H1 (cell line): ENCODE measurements around the gene WDR31. TPM values are rescaled to one million over a fixed set of nuclear protein-coding genes. Genes with fewer than 3 reads are reported as not detected.
"Not testable (repeated sequence)": the region's sequence is repeated elsewhere in the genome, so short reads cannot be mapped to it uniquely, and the experiment has no call there.

Experiments used
- CTCF ChIA-PET: fragments of 300-600 bp; sonication (Branson Sonifier 250); formaldehyde crosslinking; loops from one replicate; lab custom pipeline; 2021; ENCODE audit not compliant: partially characterized antibody; lab: Charles Lee
- POLR2A ChIA-PET: fragments of 300-600 bp; sonication (Branson Sonifier 250); formaldehyde crosslinking; loops from one replicate; lab custom pipeline; 2021; ENCODE audit warnings: inconsistent platforms; ENCODE audit not compliant: partially characterized antibody; lab: Charles Lee
- DNase-seq, 2 experiments: peaks; one replicate each; pipeline versions ENCODE4 v3.0.0 to v3.0.0-alpha.2; 2010 to 2022; ENCODE audit warnings: low spot score in 2 of 2, low read depth in 1 of 2, mixed read lengths in 1 of 2
- FAIRE-seq: peaks from 2 replicates; lab custom pipeline; 2011; peaks lifted over from hg19 to GRCh38; lab: Jason Lieb, UNC
- H2AFZ ChIP-seq: 2 replicates; pipeline ENCODE4 v1.8.1; 2012; ENCODE audit warnings: low read length, inconsistent platforms
- H2AK5ac ChIP-seq: 2 replicates; pipeline ENCODE4 v1.6.1; 2013; ENCODE audit warnings: low read depth, low read length
- H2BK120ac ChIP-seq: replicated peaks from 2 replicates; pipeline ENCODE3; 2013; ENCODE audit warnings: low read depth, low read length, inconsistent platforms
- H2BK12ac ChIP-seq: 2 replicates; pipeline ENCODE4 v1.6.1; 2013; ENCODE audit warnings: low read depth, low read length
- H2BK15ac ChIP-seq: 2 replicates; pipeline ENCODE4 v1.6.1; 2013; ENCODE audit warnings: low read length
- H2BK20ac ChIP-seq: 2 replicates; pipeline ENCODE4 v1.6.1; 2013; ENCODE audit warnings: low read length
- H2BK5ac ChIP-seq: 2 replicates; pipeline ENCODE4 v1.6.1; 2013; ENCODE audit warnings: low read depth, low read length
- H3K14ac ChIP-seq: 2 replicates; pipeline ENCODE4 v1.6.1; 2013; ENCODE audit warnings: inconsistent platforms; ENCODE audit not compliant: insufficient read length
- H3K18ac ChIP-seq: 2 replicates; pipeline ENCODE4 v1.6.1; 2013; ENCODE audit warnings: low read length; ENCODE audit errors: extremely low read depth
- H3K23ac ChIP-seq: 2 replicates; pipeline ENCODE4 v1.6.1; 2013; ENCODE audit warnings: inconsistent platforms; ENCODE audit not compliant: insufficient read length
- H3K23me2 ChIP-seq: 2 replicates; pipeline ENCODE4 v1.6.1; 2013; ENCODE audit warnings: low read depth, low read length
- H3K27ac ChIP-seq: 2 replicates; pipeline ENCODE4 v1.6.1; 2011; ENCODE audit warnings: low read depth, low read length, inconsistent platforms
- H3K27me3 ChIP-seq, 4 experiments: replicated peaks in 1 of 4; 1 replicate in 1 of 4; 2 replicates in 3 of 4; pipeline versions ENCODE4 v1.6.1 to v1.8.1; 2011 to 2013; ENCODE audit warnings: low read length in 3 of 4, mild to moderate bottlenecking in 3 of 4, inconsistent platforms in 2 of 4, mixed read lengths in 2 of 4, moderate library complexity in 1 of 4; ENCODE audit not compliant: control insufficient read depth in 3 of 4, insufficient read depth in 3 of 4; ENCODE audit errors: extremely low read depth in 1 of 4
- H3K36me3 ChIP-seq, 4 experiments: 2 replicates each; pipeline versions ENCODE4 v1.6.1 to v1.8.1; 2011 to 2013; ENCODE audit warnings: mild to moderate bottlenecking in 4 of 4, low read length in 3 of 4, moderate library complexity in 2 of 4, control low read depth in 1 of 4, inconsistent platforms in 1 of 4; ENCODE audit not compliant: insufficient read depth in 4 of 4, control insufficient read depth in 2 of 4
- H3K4ac ChIP-seq: replicated peaks from 2 replicates; pipeline ENCODE3; 2013; ENCODE audit warnings: low read length, low read depth, mixed read lengths, inconsistent platforms; ENCODE audit not compliant: insufficient read length
- H3K4me1 ChIP-seq, 4 experiments: replicated peaks in 1 of 4; 1 replicate in 1 of 4; 2 replicates in 3 of 4; pipeline versions ENCODE4 v1.6.1 to v1.8.1; 2011 to 2013; ENCODE audit warnings: low read length in 3 of 4, inconsistent platforms in 2 of 4, mixed read lengths in 1 of 4; ENCODE audit not compliant: insufficient read depth in 4 of 4, control insufficient read depth in 3 of 4
- H3K4me2 ChIP-seq, 2 experiments: 2 replicates each; pipeline versions ENCODE4 v1.6.1 to v1.8.1; 2011 to 2013; ENCODE audit warnings: low read depth in 2 of 2, low read length in 2 of 2, control low read depth in 1 of 2, inconsistent platforms in 1 of 2, mild to moderate bottlenecking in 1 of 2; ENCODE audit not compliant: insufficient read depth in 1 of 2
- H3K4me3 ChIP-seq, 4 experiments: fragments of 200-600, 300-600 bp in 1 of 4; sonication (generic), shearing (Covaris generic), sonication (Bioruptor Twin) in 1 of 4; 2 replicates each; pipeline versions ENCODE4 v1.5.1 to v1.8.1; 2011 to 2016; ENCODE audit warnings: low read length in 4 of 4, low read depth in 3 of 4, control low read depth in 2 of 4, inconsistent platforms in 2 of 4, mild to moderate bottlenecking in 2 of 4, mixed read lengths in 1 of 4, moderate library complexity in 1 of 4; ENCODE audit not compliant: insufficient read depth in 2 of 4; ENCODE audit errors: extremely low read depth in 1 of 4
- H3K56ac ChIP-seq: replicated peaks from 2 replicates; pipeline ENCODE3; 2013; ENCODE audit warnings: low read depth, mild to moderate bottlenecking, mixed read lengths, low read length, inconsistent platforms; ENCODE audit not compliant: insufficient read length
- H3K79me1 ChIP-seq: 2 replicates; pipeline ENCODE4 v1.6.1; 2013; ENCODE audit warnings: low read depth, low read length, control low read depth
- H3K79me2 ChIP-seq, 2 experiments: 2 replicates each; pipeline versions ENCODE4 v1.6.1 to v1.8.1; 2012 to 2013; ENCODE audit warnings: low read length in 2 of 2, mild to moderate bottlenecking in 2 of 2, inconsistent platforms in 1 of 2; ENCODE audit not compliant: insufficient read depth in 2 of 2, control insufficient read depth in 1 of 2
- H3K9ac ChIP-seq, 4 experiments: replicated peaks in 1 of 4; 1 replicate in 1 of 4; 2 replicates in 3 of 4; pipeline versions ENCODE4 v1.6.1 to v1.8.1; 2011 to 2013; ENCODE audit warnings: low read depth in 3 of 4, low read length in 3 of 4, control low read depth in 2 of 4, mild to moderate bottlenecking in 2 of 4, moderate library complexity in 2 of 4, inconsistent platforms in 1 of 4; ENCODE audit errors: extremely low read depth in 1 of 4
- H3K9me3 ChIP-seq, 2 experiments: 2 replicates each; pipeline versions ENCODE4 v1.6.1 to v1.8.1; 2012 to 2013; ENCODE audit warnings: mild to moderate bottlenecking in 2 of 2, moderate library complexity in 2 of 2, control low read depth in 1 of 2, inconsistent platforms in 1 of 2, low read depth in 1 of 2, low read length in 1 of 2, mixed read lengths in 1 of 2; ENCODE audit not compliant: insufficient read depth in 2 of 2
- H4K20me1 ChIP-seq, 2 experiments: replicated peaks in 1 of 2; 2 replicates each; pipeline versions ENCODE3 to v1.8.1; 2011 to 2013; ENCODE audit warnings: inconsistent platforms in 2 of 2, low read length in 2 of 2, mild to moderate bottlenecking in 1 of 2; ENCODE audit not compliant: insufficient read depth in 2 of 2, control insufficient read depth in 1 of 2
- H4K5ac ChIP-seq: 2 replicates; pipeline ENCODE4 v1.6.1; 2013; ENCODE audit warnings: low read length, low read depth, mixed read lengths, inconsistent platforms; ENCODE audit not compliant: insufficient read length
- H4K8ac ChIP-seq: 2 replicates; pipeline ENCODE4 v1.8.0; 2013; ENCODE audit warnings: mild to moderate bottlenecking, moderate library complexity, low read length, inconsistent platforms; ENCODE audit not compliant: insufficient read depth; ENCODE audit errors: extremely low read depth
- H4K91ac ChIP-seq: replicated peaks from 2 replicates; pipeline ENCODE3; 2013; ENCODE audit warnings: low read length, mixed read lengths, inconsistent platforms; ENCODE audit not compliant: insufficient read length
- WGBS, 2 experiments: shearing (Covaris generic) in 1 of 2; methylation state at CpG; one replicate each; pipeline versions ENCODE4 v1.1.6 to v1.1.7; 2013 to 2015; ENCODE audit warnings: low lambda C conversion rate in 2 of 2, mixed read lengths in 2 of 2, inconsistent platforms in 1 of 2, low coverage in 1 of 2, missing lambda C conversion rate in 1 of 2; ENCODE audit not compliant: insufficient replicate concordance in 2 of 2, insufficient coverage in 1 of 2, insufficient read length in 1 of 2; ENCODE audit errors: extremely low coverage in 1 of 2, missing lambda C conversion rate in 1 of 2; 5-methylcytosine and 5-hydroxymethylcytosine counted together
- polyA plus RNA-seq, 7 experiments: library from polyadenylated mRNA; depleted of rRNA in 3 of 7; stranded (reverse) in 5 of 7; unstranded in 2 of 7; fragments of >200 nt in 5 of 7; fragments of 200-250 nt in 2 of 7; gene quantifications; 1 replicate in 5 of 7; 2 replicates in 1 of 7; 4 replicates in 1 of 7; pipeline versions ENCODE4 v1.2.1 to v1.2.3, GENCODE V29; 2011 to 2013; ENCODE audit warnings: missing spikeins in 2 of 7, mixed read lengths in 2 of 7
- total RNA-seq: library from RNA; stranded (reverse); fragmentation: NEBNext Ultra II Directional; extraction: Animal tissue kit (Norgen Biotek cat#: 25700); gene quantifications from 2 replicates; pipeline ENCODE4 v1.2.1, GENCODE V29; 2021

The WDR31 gene
- total and polyA plus RNA-seq, 2 of the 8 experiments (the other 6 are each of a cell fraction or from before 2014, with no cell fraction given): 0.27 to 0.28 TPM

GRCh38 chr9:113379094-113379828 is 39.2 kb upstream of the WDR31 start:
- H2AFZ ChIP-seq, H3K4me1 ChIP-seq, H2AK5ac ChIP-seq, H3K79me2 ChIP-seq, H3K23me2 ChIP-seq, H3K27ac ChIP-seq, H3K27me3 ChIP-seq, H3K14ac ChIP-seq, H3K36me3 ChIP-seq, H2BK12ac ChIP-seq, H3K9ac ChIP-seq, H3K4ac ChIP-seq, H4K5ac ChIP-seq, DNase-seq, H3K79me1 ChIP-seq, H3K4me3 ChIP-seq, H2BK20ac ChIP-seq, H2BK120ac ChIP-seq, H3K23ac ChIP-seq, H2BK15ac ChIP-seq, H3K4me2 ChIP-seq, FAIRE-seq, H3K9me3 ChIP-seq, CTCF ChIA-PET, H3K56ac ChIP-seq, H4K20me1 ChIP-seq, H3K18ac ChIP-seq, H2BK5ac ChIP-seq, H4K8ac ChIP-seq, H4K91ac ChIP-seq: not testable (repeated sequence)
- POLR2A ChIA-PET: interaction anchor here (1.2 kb wide), 1 partner anchor 18 kb away, joined by 3 read pairs; no protein-coding TSS in a partner anchor
- WGBS, 2 experiments: 84% methylated on average over 21 of the region's 24 CpGs; no CpG with 5 or more reads in 1 of the 2 experiments
